B cell (primary cell): Measurements from ENCODE around the gene NAGLU. TPM values are rescaled to one million over a fixed set of nuclear protein-coding genes. Genes with fewer than 3 reads are reported as not detected.

Experiments
- ATAC-seq: fragments of 200-7000 bp; cut with Tn5 transposase; one replicate; pipeline ENCODE4 v1.10.0; 2021; ENCODE audit warnings: low read depth, mild to moderate bottlenecking, moderate number of reproducible peaks, moderate library complexity
- CTCF ChIA-PET: fragments of 350-600 bp; sonication (Branson Sonifier 250); formaldehyde crosslinking; loops from one replicate; lab custom pipeline; 2021; ENCODE audit warnings: antibody characterized with exemption, inconsistent platforms; lab: Charles Lee
- POLR2A ChIA-PET: fragments of 350-600 bp; sonication (Branson Sonifier 250); formaldehyde crosslinking; loops from one replicate; lab custom pipeline; 2021; ENCODE audit warnings: antibody characterized with exemption; lab: Charles Lee
- DNase-seq: peaks from one replicate; pipeline ENCODE4 v3.0.0; 2013
- H2AFZ ChIP-seq: 2 replicates; pipeline ENCODE4 v1.6.1; 2012; ENCODE audit warnings: mild to moderate bottlenecking, low read depth, low read length; ENCODE audit not compliant: insufficient read depth, poor library complexity, severe bottlenecking
- H3K27ac ChIP-seq, 2 donors: 1 replicate in 1 of 2; 2 replicates in 1 of 2; pipeline ENCODE4 v1.5.1; 2012 to 2013; ENCODE audit warnings: low read length in 2 of 2, mild to moderate bottlenecking in 2 of 2, moderate library complexity in 1 of 2
- H3K27me3 ChIP-seq, 4 experiments: fragments of 200-600 bp in 1 of 4; sonication (generic) in 1 of 4; replicated peaks in 1 of 4; 1 replicate in 2 of 4; 2 replicates in 2 of 4; pipeline versions ENCODE4 v1.6.1 to v1.7.0; 2013 to 2016; ENCODE audit warnings: low read length in 3 of 4, mild to moderate bottlenecking in 2 of 4, mixed read lengths in 1 of 4, moderate library complexity in 1 of 4; ENCODE audit not compliant: insufficient read depth in 4 of 4, control insufficient read depth in 3 of 4; ENCODE audit errors: control extremely low read depth in 1 of 4
- H3K36me3 ChIP-seq, 2 experiments: replicated peaks in 1 of 2; 1 replicate in 1 of 2; 2 replicates in 1 of 2; pipeline versions ENCODE4 v1.6.1 to v1.7.1; 2013; ENCODE audit warnings: low read length in 1 of 2; ENCODE audit not compliant: insufficient read depth in 2 of 2, control insufficient read depth in 1 of 2; ENCODE audit errors: control extremely low read depth in 1 of 2, extremely low read depth in 1 of 2
- H3K4me1 ChIP-seq, 2 donors: fragments of 200-600 bp in 1 of 2; sonication (generic) in 1 of 2; 1 replicate in 1 of 2; 2 replicates in 1 of 2; pipeline versions ENCODE4 v1.5.1 to v1.6.1; 2013 to 2017; ENCODE audit warnings: low read length in 2 of 2; ENCODE audit not compliant: control insufficient read depth in 2 of 2, insufficient read depth in 2 of 2
- H3K4me2 ChIP-seq: replicated peaks from 2 replicates; pipeline ENCODE3; 2012; ENCODE audit warnings: mild to moderate bottlenecking, low read depth, low read length; ENCODE audit not compliant: poor library complexity, severe bottlenecking
- H3K4me3 ChIP-seq, 5 experiments: fragments of 200-600 bp in 1 of 5; sonication (generic) in 1 of 5; 1 replicate in 3 of 5; 2 replicates in 2 of 5; pipeline versions ENCODE4 v1.5.1 to v1.7.0; 2011 to 2016; ENCODE audit warnings: low read length in 4 of 5, mild to moderate bottlenecking in 4 of 5, low read depth in 2 of 5, control low read depth in 1 of 5, moderate library complexity in 1 of 5; ENCODE audit not compliant: insufficient read depth in 1 of 5; ENCODE audit errors: control extremely low read depth in 1 of 5, extremely low read depth in 1 of 5
- H3K79me2 ChIP-seq: fragments of 200-600 bp; sonication (generic); one replicate; pipeline ENCODE4 v1.6.0; 2016; ENCODE audit warnings: low read length; ENCODE audit not compliant: control insufficient read depth, insufficient read depth
- H3K9ac ChIP-seq: fragments of 200-600 bp; sonication (generic); 2 replicates; pipeline ENCODE4 v1.6.1; 2017; ENCODE audit warnings: mild to moderate bottlenecking, low read length, moderate library complexity
- H3K9me3 ChIP-seq, 3 donors: one replicate each; pipeline versions ENCODE4 v1.6.1 to v1.7.1; 2013; ENCODE audit warnings: low read length in 2 of 3; ENCODE audit not compliant: control insufficient read depth in 2 of 3, insufficient read depth in 1 of 3; ENCODE audit errors: control extremely low read depth in 1 of 3
- H4K20me1 ChIP-seq: 2 replicates; pipeline ENCODE4 v1.6.0; 2012; ENCODE audit warnings: mild to moderate bottlenecking, low read length; ENCODE audit not compliant: insufficient read depth, control insufficient read depth, poor library complexity, severe bottlenecking
- H3K27ac Mint-ChIP-seq: one replicate; pipeline ENCODE4 v1.8.0; 2021; ENCODE audit warnings: mixed read lengths
- H3K27me3 Mint-ChIP-seq: one replicate; pipeline ENCODE4 v1.8.0; 2021; ENCODE audit warnings: mixed read lengths
- H3K4me1 Mint-ChIP-seq: one replicate; pipeline ENCODE4 v1.8.0; 2021; ENCODE audit warnings: mixed read lengths
- H3K4me3 Mint-ChIP-seq: one replicate; pipeline ENCODE4 v1.8.0; 2021; ENCODE audit warnings: mixed read lengths
- H3K9me3 Mint-ChIP-seq: one replicate; pipeline ENCODE4 v1.8.0; 2022; ENCODE audit warnings: mixed read lengths; ENCODE audit not compliant: insufficient read depth
- EZH2 ChIP-seq: IDR thresholded peaks from 2 replicates; pipeline ENCODE4 v1.6.1; 2012; ENCODE audit warnings: borderline replicate concordance, low read depth, mild to moderate bottlenecking, moderate library complexity, low read length; ENCODE audit not compliant: insufficient read depth, poor library complexity, severe bottlenecking
- WGBS: methylation state at CpG from one replicate; pipeline ENCODE4 v1.1.5; 2013; ENCODE audit warnings: missing lambda C conversion rate; ENCODE audit not compliant: insufficient coverage; 5-methylcytosine and 5-hydroxymethylcytosine counted together
- intact Hi-C: fragments of 100-400 bp; cut with micrococcal nuclease; formaldehyde crosslinking; loops from one replicate; pipeline ENCODE4 v1.10.0; 2022
- polyA plus RNA-seq: library from polyadenylated mRNA; depleted of rRNA; stranded (reverse); fragments of >200 nt; gene quantifications from 2 replicates; pipeline ENCODE4 v1.2.3, GENCODE V29; 2012
- total RNA-seq, 2 donors: library from RNA; stranded (reverse); fragments of 120-200 nt in 1 of 2; gene quantifications; 1 replicate in 1 of 2; 2 replicates in 1 of 2; pipeline versions ENCODE4 v1.2.3 to v1.2.4, GENCODE V29; 2013 to 2022
- TF ChIP-seq, protein P1 (sequence below): fragments of 200-600 bp; IDR thresholded peaks from one replicate; pipeline ENCODE4 v1.8.0; 2022; ENCODE audit warnings: antibody characterized with exemption, mild to moderate bottlenecking

Gene NAGLU
- total and polyA plus RNA-seq, 2 donors (not counting 1 experiment from before 2014, with no cell fraction given) = 44.8 to 52.4 TPM

DNA sequence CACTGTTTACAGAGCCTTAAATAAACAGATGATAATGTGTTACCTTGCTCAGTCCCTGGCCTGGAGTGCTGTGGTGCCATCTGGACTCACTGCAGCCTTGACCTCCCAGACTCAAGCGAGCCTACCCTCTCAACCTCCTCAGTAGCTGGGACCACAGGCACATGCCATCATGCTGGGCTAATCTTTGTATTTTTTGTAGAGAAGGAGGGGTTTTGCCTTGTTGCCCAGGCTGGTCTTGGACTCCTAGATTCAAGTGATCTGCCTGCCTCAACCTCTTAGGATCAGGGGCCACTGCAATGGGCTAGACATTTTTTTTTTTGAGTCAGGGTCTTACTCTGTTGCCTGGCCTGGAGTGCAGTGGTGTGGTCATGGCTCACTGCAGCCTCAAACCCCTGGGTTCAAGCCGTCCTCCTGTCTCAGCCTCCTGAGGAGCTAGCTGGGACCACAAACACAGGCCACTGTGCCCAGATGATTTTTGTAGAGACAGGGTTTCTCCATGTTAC, 5.0 kb upstream of the NAGLU start:
- ChIA-PET CTCF (interaction anchor here (0.7 to 2.1 kb wide), 9 partner anchors 10 to 214 kb away, joined by 3 to 11 read pairs (median 6); partner anchors contain the start of genes MLX and PSMC3IP), POLR2A (interaction anchor here (0.7 kb wide), 1 partner anchor 612 kb away, joined by 3 read pairs; the partner anchor contains the start of gene ACLY)
- Mint-ChIP-seq H3K27me3 (no peaks in the 10 kb centered on the region), H3K27ac (peak overlapping the region; percentile 78), H3K9me3 (no peaks in the 10 kb centered on the region), H3K4me3 (peak overlapping the region; percentile 93), H3K4me1 (peaks cover 40% of the 10 kb centered on the region)
- DNase-seq = no peak
- no peak overlapping the region for H2AFZ ChIP-seq
- peaks cover 32 to 47% of the 10 kb centered on the region in 2 donors for H3K4me1 ChIP-seq
- ATAC-seq = no peak
- peak overlapping the region; percentile 65 for H3K4me2 ChIP-seq
- no peak overlapping the region for H3K9ac ChIP-seq
- H3K4me3 ChIP-seq = no peak overlapping the region
- no peaks in the 10 kb centered on the region for H3K36me3 ChIP-seq
- H3K27me3 ChIP-seq = no peaks in the 10 kb centered on the region
- H3K79me2 ChIP-seq = peaks cover 4% of the 10 kb centered on the region
- TF ChIP-seq, protein P1, sequence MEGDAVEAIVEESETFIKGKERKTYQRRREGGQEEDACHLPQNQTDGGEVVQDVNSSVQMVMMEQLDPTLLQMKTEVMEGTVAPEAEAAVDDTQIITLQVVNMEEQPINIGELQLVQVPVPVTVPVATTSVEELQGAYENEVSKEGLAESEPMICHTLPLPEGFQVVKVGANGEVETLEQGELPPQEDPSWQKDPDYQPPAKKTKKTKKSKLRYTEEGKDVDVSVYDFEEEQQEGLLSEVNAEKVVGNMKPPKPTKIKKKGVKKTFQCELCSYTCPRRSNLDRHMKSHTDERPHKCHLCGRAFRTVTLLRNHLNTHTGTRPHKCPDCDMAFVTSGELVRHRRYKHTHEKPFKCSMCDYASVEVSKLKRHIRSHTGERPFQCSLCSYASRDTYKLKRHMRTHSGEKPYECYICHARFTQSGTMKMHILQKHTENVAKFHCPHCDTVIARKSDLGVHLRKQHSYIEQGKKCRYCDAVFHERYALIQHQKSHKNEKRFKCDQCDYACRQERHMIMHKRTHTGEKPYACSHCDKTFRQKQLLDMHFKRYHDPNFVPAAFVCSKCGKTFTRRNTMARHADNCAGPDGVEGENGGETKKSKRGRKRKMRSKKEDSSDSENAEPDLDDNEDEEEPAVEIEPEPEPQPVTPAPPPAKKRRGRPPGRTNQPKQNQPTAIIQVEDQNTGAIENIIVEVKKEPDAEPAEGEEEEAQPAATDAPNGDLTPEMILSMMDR = no peak
- no peak for TF ChIP-seq EZH2
- no peak overlapping the region for H3K27ac ChIP-seq
- intact Hi-C loops = no loop called here
- no peaks in the 10 kb centered on the region for H3K9me3 ChIP-seq
- no peaks in the 10 kb centered on the region for H4K20me1 ChIP-seq
- 100% methylated on average over 1 of the region's 2 CpGs for WGBS
